ENCODE data around the gene LINC00305.

The LINC00305 gene

DNA sequence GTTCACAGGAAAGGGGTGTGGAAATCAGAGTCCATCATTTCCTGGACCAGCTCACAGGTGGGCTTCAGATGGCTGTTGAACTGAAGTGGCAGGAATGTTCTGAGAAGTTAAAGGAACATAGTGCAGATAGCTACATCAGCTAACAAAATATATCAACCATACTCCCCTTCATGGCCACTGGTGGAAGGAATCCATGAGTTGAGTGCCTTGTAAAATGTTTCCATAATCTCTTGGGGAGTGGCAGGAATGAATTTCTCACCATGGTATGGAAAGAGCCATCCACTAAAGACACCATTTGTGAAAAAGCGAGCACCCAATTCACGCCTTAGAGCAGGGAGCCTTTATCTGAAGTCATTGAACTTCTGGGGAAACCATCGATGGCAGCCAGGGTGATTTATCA lies at the start of gene LINC00305:
LINC00305 (minus strand) TSS at position 101 of the 400 bp plus-strand sequence.
- FAIRE-seq, result no peak

DNA sequence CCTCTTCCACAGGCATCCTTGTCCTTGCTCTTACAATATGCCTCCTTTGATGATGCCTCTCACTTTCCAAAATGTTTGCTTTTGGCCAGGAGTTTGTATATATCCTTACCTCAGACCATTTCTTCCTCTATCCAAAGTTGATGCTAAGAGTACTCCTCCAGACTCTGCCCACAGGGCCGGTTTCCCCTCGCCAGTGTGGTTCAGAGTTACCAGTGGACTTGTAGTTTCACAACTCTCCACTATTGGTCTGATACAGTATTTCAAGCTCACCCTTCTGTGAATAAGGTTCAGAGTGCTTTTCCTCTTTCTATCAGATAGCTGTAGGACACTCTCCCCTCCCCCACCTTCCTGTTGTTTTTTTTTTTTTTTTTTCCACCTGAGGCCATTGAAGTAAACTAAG lies 42.2 kb upstream of the LINC00305 start:
- FAIRE-seq, result no peak

DNA sequence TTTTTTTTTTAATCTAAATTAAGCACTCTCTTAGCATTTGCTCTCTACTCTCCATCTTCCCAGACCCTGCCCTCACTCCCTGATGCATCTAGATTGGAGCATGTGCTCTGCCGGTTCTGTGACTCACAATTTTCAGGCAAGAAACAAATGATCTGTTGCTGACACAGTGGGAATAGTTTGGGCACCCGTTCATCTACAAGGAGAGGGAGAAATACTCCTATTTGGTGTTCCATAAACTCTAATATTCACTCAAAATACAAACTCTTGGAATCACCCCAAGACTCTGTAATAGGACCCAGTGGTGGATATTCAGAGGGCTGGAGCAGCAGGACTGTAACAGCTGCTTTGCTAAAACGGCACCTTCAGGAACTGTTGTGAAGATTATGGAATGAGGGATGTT lies 37.1 kb upstream of the LINC00305 start:
- FAIRE-seq, result no peak

DNA sequence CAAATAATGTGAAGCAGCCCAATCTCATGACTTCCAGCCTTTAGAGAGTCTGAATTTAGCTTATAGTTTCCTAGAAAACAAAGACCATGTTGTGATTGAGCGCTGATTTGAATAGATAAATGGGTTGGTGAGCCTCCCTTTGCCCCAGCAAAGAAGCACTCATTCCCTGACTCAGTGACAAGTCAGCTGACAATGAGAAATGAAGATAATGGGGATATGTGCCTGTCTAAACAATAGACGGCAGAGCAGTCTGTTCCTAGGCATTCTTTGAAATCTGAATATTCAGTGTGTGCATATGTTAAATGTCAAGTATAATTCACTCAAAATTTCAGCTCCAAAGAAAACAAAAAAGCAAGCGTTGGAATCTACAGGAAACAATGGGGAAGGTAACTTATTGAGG lies 34.8 kb upstream of the LINC00305 start:
- no peak for FAIRE-seq

DNA sequence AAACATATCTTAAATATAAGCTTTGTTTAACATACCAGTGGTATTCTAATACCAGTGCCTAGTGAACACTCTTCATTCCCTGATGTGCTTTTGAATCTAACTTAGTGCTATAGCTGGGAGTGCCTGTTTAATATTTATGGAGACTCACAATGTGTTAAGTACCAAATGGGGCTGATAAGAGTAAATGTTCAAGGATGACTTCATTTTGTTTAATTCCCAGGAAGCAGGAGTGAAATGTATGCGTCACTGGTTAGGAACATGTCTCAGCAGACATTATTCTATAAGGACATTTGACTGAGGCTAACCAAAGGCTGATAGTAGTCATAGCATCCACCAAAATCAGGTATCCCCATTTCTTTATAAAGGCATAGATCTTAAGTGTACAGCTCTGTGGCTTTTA lies 31.7 kb upstream of the LINC00305 start:
- FAIRE-seq, result no peak

DNA sequence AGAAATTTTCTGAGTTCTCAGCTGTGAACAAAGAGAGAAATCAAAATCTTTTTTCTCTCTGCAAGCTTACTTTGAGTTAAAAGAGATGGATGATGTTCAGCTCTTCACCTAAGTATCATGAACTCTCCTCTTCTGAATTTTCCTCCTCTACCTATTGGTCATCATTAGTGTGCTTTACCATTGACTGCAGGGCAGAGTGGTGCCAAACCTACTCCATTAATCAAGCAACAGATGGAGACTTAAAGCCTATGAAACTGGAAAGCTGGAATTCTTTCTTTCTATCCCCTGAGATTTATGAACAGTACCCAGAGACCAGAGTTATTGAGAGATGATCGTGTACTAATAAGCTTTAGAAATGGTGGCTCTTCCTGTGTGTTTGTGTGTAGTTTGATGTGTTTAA lies 31.3 kb upstream of the LINC00305 start:
- no peak for FAIRE-seq

DNA sequence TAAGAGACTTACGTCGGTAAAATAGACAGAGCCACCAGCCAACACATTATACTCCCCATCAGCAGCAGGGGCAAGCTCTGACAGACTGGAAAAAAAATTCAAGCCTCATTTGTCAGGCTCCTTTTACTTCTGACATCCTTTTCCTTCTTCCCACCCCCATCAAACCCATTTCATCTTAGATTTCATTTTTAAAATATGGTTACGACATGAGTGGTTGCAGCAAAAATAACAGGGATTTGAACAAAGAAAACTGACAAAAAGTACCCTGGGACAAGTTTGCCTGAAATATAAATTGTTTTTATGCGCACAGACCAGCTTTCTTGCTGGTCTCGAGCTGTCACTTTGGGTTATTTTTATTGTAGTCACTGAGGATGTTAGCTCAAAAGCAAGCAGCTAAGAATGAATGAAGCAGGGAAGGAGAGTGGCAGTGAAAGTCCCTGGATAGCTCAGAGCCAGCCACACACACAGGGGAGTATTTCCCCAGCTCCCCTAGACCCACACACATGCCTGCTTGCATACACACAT lies 30.7 kb upstream of the LINC00305 start:
- no peak for FAIRE-seq

DNA sequence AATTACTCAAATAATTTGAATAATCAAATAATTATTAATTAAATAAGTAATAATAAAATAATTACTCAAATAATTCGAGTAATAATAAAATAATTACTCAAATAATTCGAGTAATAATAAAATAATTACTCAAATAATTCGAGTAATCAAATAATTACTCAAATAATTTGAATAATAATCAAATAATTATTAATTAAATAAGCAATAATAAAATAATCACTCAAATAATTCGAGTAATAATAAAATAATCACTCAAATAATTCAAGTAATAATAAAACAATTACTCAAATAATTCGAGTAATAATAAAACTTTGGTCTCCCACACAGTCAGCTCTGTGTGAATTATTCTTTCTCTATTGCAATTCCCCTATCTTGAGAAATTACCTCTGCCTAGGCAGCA lies 30.0 kb upstream of the LINC00305 start:
- peak; percentile 76 for FAIRE-seq

DNA sequence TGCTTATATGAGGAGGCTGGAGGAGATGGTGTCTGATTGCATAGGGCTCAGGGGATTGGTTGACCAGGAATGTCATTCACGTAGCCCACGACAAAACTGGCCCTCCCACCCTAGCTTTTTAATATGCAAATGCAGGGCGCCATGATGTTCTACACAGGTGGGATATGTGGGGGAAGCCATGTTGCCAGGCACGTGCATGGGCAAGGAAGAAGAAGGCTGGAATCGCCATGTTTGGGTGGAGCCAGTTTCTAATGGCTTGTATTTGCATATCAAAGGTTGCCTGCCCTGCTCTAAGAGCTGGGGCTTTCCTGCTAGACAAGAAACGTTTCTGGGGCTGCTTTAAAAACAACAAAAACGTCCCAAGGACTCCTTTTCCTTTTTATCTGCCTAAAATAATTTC lies 26.5 kb upstream of the LINC00305 start:
- FAIRE-seq, result no peak

DNA sequence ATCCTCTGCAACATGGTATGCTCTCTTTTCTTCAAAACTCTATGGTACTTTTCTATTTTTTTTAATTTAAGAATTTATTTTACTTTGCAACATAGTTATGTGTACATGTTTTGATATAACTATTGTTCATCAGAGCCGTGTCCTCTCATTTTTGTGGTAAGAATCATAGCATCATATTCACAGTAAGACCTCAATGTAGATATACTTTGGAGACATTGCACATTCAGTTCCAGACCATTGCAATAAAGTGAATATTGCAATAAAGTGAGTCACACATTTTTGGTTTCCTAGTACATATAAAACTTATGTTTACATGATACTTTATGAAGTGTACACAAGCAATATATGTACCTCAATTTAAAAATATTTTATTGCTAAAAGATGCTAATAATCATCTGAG lies 22.7 kb upstream of the LINC00305 start:
- no peak for FAIRE-seq

DNA sequence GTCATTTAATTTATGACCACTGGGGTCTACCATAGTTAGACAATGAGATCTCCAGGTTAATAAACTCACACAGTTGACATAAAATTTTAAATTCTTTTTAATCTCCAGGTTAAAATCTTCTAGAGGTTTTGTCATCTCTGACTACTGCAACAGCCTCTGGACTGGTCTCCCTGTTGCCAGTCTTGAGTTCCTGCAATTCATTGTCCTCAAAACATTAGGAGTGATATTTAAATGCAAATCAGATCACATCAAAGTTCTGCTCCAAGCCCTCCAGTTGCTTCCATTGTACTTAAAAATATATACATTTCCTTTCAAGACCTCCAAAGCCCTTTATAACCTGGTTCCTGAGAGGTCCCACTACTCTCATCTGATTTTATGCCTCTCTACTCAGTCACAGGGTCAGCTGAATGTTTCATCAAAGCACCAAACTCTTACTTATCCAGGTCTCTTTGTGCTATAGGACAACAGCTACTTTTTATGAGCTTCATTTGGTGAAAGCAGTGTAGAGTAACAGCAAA lies 18.6 kb upstream of the LINC00305 start:
- no peak for FAIRE-seq

DNA sequence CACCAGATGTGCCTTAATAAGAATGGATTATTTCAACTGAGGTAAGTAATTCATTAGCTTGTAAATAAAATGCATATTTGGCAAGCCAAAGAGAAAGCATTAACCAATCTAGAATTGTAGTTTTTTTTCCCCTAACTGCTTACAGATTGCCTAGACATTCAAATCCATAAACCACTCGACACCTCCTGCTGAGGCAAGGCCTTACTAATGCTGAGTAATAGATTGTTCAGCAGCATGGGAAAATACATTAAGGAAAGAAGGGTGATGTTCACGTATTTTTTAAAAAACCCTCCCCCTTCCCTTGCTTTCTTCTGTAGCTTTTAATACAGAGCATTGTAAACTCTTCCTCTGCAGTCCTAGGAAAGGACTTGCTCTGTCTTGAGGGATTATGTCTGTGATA lies 17.0 kb upstream of the LINC00305 start:
- FAIRE-seq, result no peak

DNA sequence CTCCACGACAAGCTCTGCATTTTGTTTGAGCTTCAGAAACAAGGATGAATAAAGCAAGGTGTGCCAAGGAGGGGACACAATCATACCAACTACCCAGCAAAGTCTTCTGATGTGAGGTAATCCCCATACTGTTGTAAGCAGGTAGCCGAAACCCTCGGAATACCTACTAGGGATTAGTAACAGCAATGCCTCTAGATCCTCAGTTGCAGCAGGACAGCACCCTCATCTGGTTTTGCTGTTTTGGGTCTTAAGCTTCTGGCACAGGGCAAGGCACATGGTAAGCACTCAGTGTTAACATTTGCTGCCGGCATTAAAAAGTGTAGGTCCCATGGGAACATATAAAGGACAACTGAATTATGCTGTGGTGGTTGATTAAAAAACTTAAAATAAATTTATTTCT lies 16.0 kb upstream of the LINC00305 start:
- no peak for FAIRE-seq

DNA sequence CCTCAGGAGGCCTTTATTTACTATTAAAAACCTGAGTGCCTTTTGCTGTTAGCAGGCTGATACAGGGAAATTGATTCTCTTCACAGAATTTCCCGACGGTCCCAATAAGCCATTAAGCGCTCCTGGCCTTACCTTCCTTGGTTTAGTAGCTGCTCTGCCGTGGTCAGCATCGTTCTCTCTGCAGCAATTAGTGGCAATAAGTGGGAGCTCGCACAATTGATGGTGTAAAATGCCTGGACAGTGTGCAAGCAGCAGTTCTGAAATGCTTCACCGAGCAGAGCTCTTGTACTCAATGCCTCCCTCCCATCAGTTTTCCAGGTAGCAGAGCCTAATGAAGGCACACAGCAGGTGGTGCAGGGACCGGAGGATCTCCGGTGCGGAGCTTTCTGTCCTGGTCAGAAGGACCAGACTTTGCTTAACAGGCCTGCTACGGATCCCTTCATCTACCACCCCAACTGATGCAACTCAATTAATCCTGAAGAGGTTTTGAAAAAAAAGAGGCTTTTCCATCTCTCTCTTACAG lies 1.1 kb upstream of the LINC00305 start:
- no peak for FAIRE-seq

DNA sequence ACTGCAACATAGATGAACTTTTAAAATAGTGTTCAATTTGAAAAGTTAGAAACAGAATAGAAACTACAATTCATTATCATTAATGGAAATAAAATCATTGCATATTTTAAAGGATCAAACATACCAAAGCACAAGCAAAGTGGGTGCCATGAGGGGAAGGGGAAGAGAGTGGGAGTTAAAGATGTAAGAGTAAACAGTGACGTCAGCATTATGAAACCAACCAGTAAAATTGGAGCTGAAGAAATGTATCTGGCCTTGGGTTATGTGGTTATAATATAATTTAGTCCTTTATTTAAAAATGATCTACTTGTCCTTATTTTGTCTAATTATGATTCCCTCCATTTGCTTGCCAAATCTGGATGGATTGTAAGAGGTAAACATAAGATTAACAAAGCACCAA lies 6.0 kb downstream of the LINC00305 start:
- FAIRE-seq, result no peak

DNA sequence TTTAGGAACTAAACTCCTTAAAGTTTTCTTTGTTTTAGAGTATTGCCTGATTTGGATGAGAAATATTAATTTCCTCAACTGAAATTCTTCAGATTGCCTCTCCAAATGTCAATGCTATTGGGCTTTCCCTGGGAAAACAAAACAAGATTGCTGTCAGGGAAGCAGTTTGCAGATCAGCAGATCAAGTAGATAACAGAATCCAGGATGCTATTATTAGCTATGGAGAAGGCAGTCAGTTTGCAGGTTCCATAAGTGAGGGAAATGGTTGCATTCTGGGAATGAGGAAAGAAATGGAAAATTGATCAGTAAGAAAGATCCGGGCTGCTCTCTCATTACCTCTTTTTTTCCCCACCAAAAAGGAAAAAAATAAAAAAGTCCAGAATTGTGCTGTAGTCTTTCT lies 11.0 kb downstream of the LINC00305 start:
- FAIRE-seq, result no peak

DNA sequence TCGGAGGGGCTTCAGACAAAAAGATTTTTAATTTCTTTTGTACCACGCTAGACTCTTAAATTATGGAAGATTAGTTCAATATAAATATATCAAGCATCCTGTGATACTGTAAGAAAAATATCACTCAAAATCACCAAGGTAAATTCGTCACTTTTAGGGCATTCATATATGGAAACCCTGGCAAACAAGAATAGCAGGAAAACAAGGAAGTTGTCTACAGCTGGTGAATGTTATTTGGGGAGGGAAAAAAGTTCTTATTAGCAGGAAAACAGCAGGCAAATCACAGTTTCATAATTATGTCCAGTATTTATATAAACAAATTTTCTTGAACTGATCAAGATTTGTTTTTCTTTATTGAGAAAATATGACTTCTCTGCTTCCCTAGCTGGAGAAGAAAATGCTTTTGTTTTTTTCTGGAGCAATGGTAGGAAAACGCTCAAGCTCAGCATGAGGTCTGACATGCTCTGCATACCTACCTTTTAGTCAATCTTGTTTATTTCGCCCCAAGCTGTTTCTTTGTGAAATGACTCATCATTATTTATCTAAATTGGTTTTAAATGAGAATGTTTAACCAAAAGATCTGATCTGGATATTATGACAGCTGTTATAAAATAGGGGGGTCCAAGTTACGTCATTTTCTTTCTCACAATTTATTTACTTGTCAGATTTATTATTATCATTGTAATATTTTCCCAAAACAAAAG lies 14.7 kb downstream of the LINC00305 start:
- FAIRE-seq, result no peak

DNA sequence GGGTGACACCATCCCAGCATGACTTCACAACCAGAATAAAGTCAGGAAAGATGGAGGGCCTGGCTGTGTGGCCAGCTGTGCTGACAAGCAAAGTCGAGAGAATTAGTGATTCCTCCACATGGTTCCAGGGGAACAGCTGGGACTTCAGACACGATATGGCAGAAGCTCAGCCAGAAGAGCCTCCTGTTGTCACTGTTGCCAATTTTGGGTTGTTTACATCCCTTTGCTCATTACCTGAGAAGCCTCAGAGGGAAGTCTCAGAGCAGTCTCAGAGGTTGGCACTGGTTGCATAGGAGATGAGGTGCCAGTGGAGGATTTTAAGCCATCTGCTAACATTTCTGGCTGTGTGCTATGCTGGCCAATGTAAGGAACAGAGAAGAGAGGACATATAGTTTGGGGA lies 16.0 kb downstream of the LINC00305 start:
- no peak for FAIRE-seq

DNA sequence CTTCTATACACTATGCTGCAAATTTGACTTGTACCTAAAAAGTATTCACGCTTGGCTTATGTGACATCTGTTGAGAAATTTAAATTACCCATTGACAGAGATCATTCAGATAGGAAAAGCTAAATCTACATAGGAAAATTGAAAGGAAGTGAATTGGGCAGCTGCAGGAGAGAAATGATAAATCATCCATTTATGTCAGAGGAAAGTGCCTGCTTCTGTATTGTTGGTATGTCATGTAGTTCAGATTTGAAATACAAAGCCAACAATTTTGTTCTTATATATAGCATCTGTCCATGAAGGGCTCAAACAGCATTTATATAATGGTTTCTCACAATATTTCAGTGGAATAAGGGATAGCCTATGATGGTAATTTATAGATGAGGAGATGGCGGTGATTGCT lies 17.6 kb downstream of the LINC00305 start:
- no peak for FAIRE-seq

DNA sequence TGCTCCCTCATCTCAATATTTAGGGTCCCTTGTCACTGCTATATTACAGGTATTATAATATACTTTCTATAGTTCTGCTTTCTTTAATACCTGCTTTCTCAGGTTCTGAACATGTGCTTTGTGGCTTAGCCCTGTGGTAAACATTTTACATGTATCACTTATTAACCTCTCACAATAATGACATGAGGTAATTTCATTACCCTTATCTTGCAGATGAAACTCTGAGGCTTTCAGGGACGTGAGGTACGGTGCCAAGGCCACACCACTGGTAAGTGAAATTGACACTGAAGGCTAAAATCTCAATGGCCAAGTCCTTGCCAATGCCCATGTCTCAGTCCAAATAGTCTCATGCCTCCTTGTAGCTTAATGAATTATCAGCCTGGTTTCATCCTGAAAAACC lies 21.7 kb downstream of the LINC00305 start:
- no peak for FAIRE-seq

DNA sequence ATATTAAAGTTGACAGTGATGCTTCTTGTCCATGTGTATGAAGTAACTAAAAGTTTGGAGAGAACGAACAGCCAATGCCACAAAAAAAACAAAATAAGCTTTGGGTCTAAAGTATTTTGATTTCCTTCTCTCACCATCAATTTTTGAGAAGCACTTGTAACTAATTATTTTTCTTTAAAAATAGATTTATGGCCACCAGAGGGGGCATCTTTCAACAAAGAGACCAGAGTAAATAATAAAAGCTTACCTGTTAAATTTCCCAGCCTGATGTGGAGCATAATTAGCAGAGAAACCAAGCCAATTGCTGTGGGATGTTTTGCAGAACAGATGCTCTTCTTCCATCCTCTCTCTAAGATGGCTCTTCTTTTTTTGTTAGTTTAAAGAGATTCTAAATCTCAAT lies 29.0 kb downstream of the LINC00305 start:
- FAIRE-seq, result peak; percentile 66

DNA sequence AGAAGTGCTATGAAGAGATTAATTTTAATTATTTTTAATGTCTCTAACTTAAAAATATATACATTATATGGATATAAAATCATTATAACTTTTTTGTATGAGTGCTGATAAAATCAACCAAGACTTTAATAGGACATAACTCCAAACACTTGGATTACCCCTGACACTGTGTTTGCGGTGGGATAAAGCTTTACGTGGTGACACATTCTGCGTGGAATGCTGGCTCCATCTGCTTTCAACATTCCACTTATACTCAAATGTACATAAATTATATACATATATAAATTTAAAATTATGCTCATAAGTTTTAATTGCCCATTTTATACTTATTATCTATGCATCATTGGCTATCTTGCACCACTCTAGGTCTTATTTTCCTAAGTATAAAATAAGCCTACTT lies 30.5 kb downstream of the LINC00305 start:
- FAIRE-seq, result no peak

DNA sequence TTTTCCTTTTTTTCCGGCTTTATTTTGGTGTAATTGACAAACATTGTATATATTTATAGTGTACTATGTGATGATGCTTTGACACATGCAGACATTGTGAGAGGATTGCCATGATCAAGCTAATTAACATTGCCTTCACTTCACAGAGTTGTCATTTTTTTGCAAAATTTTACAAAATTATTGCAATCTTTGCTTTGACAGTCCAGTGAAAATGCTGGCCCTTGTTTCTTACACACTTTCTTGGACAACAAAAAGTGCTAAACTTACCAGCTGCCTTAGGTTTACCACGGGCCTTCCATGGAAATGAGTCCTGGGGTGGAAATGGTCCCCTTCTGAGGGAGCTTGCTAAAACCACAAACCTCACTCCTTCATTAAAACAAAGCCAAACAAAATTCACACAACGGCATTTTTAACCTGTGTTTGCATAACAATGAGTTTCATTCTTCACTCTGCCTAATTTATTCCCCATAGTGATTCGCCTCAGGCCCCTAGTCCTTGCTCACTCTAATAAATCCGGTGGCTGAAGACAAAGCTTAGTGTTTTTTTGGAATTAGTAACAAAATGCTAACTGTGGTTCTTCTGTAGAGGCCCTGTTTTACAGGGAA lies 32.2 kb downstream of the LINC00305 start:
- no peak for FAIRE-seq

DNA sequence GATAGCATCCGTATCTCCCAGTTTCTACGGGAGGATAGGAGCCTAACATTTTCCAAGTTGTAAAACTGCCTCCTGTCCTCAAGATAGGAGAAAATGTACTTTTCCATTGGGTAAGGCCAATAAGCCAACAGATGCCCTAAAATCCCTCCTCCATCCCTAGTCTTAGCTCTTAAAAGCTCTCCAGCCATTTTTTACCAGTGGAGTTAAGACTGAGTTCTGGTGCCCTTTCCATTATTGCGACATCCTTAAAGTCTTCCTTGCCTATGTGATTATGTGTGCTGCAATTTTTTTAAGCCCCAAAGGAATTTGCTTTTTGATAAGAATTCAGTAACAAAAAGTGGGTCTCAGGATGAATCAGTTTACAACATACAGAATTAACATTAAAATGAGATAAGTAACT lies 33.0 kb downstream of the LINC00305 start:
- FAIRE-seq, result no peak
